GM12875 (cell line): ENCODE results near the gene MEAF6.

Experiments used
- H3K4me3 ChIP-seq: one replicate; pipeline ENCODE4 v1.5.1; 2011; ENCODE audit warnings: low read depth, low read length, control low read depth
- TF ChIP-seq, protein P1 (sequence below): IDR thresholded peaks from 2 replicates; pipeline ENCODE4 v1.5.1; 2011; ENCODE audit warnings: low read depth, mild to moderate bottlenecking, control low read depth, inconsistent platforms, low read length, moderate library complexity, borderline replicate concordance; ENCODE audit not compliant: insufficient read depth

MEAF6 gene

GRCh38 chr1:37501661-37502060 is 12.9 kb downstream of the MEAF6 start:
- TF ChIP-seq, protein P1, sequence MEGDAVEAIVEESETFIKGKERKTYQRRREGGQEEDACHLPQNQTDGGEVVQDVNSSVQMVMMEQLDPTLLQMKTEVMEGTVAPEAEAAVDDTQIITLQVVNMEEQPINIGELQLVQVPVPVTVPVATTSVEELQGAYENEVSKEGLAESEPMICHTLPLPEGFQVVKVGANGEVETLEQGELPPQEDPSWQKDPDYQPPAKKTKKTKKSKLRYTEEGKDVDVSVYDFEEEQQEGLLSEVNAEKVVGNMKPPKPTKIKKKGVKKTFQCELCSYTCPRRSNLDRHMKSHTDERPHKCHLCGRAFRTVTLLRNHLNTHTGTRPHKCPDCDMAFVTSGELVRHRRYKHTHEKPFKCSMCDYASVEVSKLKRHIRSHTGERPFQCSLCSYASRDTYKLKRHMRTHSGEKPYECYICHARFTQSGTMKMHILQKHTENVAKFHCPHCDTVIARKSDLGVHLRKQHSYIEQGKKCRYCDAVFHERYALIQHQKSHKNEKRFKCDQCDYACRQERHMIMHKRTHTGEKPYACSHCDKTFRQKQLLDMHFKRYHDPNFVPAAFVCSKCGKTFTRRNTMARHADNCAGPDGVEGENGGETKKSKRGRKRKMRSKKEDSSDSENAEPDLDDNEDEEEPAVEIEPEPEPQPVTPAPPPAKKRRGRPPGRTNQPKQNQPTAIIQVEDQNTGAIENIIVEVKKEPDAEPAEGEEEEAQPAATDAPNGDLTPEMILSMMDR = no peak
- no peak overlapping the region for H3K4me3 ChIP-seq

DNA sequence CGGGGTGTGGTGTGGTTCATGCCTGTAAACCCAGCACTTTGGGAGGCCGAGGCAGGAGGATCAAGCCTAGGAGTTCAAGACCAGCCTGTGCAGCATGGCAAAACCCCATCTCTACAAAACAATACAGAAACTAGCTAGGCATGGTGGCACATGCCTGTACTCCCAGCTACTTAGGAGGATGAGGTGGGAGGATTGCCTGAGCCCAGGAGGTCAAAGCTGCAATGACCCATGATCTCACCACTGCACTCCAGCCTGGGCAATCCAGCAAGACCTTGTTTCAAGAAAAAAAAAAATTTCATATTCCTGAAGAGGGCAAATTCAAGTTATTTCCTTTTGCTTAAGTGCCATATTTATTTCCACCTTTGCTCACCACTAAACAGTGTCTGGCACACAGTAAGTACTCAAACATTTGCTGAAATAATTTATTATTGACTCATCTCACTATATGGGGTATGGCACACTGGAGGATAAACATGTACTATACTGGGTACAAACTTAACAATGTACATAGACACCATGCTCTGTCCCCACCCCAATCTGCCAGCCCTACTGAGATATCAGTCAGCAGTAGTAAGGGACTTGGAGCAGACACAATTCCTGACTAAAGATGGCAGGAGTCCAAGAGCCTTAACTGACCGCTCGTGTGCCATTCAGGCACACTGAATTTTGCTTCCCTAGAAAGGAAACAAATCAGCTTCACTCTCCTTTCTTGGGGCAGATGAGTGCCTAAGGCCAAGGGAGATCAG is 15.5 kb downstream of the MEAF6 start:
- no peak overlapping the region for H3K4me3 ChIP-seq
- TF ChIP-seq, protein P1 = no peak

DNA sequence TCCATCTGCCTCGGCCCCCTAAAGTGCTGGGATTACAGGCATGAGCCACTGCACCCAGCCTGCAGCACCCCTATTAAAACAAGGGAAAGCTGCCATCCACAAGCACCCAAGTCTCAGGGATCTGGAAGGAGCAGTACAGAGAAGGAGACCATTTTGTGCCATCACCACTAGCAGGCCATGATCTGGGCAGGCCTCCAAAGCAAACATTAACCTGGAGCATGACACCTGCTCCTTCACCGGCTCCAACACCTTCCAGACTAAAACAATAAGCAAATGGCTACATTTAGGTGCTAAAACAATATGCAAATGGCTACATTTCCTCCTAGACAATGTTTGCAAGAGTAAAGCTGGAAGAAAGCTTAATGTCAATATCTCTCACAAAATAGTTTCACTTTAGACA is 16.7 kb downstream of the MEAF6 start:
- H3K4me3 ChIP-seq = no peak overlapping the region

DNA sequence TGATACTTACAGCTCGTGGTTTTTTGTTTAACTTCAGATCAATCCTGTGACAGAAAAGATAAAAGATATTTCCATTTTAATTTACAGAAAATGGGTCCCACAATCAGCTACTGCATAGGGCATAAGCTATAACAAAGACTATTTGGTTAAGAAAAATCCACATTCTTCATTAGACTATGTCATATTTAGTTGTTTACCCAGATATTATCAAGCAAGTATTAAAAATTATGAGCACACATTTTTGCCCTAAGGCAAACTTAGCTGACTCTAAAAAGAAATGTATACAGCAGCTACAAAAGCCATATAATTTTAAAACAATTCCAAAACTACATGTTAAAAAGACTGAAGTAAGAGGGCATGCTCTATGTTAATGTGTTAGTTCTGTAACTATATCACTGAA is 18.7 kb downstream of the MEAF6 start:
- no peak overlapping the region for H3K4me3 ChIP-seq
- TF ChIP-seq, protein P1 = no peak

More for the DNA sequence above, 16.7 kb downstream of the MEAF6 start:
- TF ChIP-seq, protein P1 = no peak

DNA sequence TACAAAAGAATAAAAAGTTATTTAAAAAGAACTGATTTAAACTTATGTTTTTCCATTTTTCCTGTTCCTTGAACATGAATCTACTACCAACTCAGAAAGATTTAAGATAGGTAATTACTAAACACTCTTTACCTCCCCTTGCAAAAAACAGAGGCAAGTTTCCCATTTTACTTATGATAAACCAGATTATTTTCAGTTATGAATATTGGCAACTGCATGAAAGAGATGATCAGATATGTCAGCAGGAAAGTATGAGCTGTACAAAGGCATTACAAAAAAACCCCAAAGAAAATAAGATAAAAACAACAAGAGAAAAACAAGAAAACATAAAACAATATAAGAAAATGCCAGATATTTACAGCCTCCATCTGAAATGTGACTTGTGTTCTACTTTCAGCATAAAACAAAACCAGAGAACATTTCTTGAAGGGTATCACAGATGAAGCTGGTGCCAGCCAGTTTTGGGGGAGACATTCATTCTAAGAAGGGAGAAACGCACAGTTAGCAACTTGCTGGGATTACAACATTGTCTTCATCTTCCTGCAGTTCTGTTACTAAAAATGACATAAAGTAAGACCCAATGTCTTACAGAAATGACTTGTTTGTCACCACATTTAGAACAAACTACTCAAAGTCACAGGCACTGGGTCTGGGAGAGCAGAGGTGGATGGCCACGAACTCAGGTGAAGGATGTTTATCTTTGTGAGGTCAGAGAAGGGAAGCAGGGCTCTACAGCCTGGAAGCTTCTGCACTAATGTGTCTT is 21.0 kb downstream of the MEAF6 start:
- H3K4me3 ChIP-seq = no peak overlapping the region
- TF ChIP-seq, protein P1 = no peak

GRCh38 chr1:37487619-37487984 is 27.0 kb downstream of the MEAF6 start:
- no peak overlapping the region for H3K4me3 ChIP-seq
- TF ChIP-seq, protein P1 = no peak
